8988T (cell line): ENCODE results near the gene GATA1.
A peak's percentile ranks its signal among the peaks of the same experiment; 100 is the strongest.
"Not testable (repeated sequence)": the region's sequence is repeated elsewhere in the genome, so short reads cannot be mapped to it uniquely, and the experiment has no call there.

Source experiments
- DNase-seq: peaks from one replicate; pipeline ENCODE4 v3.0.0; 2011

The GATA1 gene

DNA sequence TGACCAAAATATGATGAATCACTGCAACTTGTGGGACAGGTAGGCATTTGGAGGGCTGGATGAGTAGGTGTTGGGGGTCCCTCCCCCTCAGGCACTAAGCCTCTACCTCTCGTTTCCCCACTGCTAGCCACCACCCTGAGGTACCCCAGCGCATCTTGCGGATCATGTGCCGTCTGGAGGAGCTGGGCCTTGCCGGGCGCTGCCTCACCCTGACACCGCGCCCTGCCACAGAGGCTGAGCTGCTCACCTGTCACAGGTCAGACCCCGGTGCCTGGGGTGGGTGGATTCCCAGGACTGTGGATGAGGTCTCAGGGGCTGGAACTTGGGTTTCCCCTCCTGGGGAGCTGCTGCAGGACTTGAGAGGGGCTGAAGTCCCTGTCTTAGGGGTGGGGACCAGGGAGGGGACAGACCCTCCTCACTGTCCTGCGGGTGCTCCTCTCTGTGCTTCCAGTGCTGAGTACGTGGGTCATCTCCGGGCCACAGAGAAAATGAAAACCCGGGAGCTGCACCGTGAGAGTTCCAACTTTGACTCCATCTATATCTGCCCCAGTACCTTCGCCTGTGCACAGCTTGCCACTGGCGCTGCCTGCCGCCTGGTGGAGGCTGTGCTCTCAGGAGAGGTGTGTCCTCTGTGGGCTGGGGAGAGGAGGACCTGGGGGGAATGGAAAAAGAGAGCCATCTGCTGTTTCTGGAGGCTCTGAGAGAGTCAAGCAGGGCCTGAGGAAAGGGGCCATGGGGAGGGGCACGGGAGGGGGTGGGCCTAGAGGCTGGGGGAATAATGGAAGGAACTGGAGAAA, 29.8 kb downstream of the GATA1 start:
- no peak for DNase-seq

DNA sequence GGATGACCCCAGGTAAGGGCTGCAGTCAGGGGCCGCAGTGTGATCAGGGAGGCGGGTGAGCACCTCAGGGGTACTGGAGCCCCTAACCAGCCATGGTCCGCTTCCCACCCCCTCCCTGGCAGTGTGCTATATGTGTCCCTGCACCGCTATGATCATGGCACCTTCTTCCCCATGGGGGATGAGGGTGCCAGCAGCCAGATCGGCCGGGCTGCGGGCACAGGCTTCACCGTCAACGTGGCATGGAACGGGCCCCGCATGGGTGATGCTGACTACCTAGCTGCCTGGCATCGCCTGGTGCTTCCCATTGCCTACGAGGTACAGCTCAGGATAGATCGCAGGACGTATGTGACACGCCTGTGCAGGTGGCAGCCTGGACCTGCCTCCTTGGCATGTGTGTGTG, 31.7 kb downstream of the GATA1 start:
- no peak for DNase-seq

DNA sequence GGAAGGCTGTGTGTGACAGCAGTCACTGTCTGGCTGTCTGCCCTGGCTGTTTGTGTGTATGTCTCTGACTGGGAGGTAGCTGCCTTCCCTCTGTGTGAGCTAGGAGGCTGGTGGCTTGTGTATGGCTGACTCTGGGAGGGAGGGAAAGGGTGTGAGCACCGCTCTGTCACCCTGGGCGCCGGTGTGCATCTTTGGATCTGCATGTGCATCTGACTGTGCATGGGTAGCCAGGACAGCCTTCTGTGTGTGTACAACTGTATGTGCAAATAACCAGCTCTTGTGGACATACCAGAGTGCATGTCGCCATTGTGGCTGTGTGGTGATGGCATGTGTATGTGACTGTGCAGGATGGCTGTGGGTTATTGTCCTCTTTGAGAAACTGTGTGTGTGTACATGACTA, 32.5 kb downstream of the GATA1 start:
- no peak for DNase-seq

DNA sequence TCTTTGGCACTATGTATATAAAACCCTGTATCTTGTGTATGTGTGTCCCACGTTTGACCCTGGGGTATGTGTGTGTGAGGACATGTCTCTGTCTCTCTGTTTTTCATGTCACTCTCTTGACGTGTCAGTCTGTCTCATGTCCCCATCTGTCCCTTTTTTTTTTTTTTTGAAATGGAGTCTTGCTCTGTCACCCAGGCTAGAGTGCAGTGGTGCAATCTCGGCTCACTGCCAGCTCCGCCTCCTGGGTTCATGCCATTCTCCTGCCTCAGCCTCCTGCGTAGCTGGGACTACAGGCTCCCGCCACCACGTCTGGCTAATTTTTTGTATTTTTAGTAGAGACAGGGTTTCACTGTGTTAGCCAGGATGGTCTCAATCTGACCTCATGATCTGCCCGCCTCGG, 33.0 kb downstream of the GATA1 start:
- not testable (repeated sequence) for DNase-seq

DNA sequence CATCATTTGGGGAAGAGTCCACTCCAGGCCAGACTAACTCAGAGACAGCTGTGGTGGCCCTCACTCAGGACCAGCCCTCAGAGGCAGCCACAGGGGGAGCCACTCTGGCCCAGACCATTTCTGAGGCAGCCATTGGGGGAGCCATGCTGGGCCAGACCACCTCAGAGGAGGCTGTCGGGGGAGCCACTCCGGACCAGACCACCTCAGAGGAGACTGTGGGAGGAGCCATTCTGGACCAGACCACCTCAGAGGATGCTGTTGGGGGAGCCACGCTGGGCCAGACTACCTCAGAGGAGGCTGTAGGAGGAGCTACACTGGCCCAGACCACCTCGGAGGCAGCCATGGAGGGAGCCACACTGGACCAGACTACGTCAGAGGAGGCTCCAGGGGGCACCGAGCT, 36.7 kb downstream of the GATA1 start:
- DNase-seq: no peak

DNA sequence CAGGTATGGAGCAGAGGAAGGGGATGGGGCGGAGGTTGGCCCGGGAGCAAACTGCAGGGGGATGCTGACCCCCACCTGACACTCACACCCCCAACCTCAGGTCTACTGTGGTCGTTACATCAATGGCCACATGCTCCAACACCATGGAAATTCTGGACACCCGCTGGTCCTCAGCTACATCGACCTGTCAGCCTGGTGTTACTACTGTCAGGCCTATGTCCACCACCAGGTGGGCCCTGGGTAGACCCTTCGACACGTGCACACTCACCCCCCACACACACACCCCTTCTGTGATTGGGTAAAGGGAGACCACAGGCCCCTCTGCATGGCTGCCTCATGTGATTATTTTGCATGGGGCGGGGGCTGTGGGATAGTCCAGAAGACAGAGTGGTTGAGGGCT, 37.7 kb downstream of the GATA1 start:
- DNase-seq: no peak

DNA sequence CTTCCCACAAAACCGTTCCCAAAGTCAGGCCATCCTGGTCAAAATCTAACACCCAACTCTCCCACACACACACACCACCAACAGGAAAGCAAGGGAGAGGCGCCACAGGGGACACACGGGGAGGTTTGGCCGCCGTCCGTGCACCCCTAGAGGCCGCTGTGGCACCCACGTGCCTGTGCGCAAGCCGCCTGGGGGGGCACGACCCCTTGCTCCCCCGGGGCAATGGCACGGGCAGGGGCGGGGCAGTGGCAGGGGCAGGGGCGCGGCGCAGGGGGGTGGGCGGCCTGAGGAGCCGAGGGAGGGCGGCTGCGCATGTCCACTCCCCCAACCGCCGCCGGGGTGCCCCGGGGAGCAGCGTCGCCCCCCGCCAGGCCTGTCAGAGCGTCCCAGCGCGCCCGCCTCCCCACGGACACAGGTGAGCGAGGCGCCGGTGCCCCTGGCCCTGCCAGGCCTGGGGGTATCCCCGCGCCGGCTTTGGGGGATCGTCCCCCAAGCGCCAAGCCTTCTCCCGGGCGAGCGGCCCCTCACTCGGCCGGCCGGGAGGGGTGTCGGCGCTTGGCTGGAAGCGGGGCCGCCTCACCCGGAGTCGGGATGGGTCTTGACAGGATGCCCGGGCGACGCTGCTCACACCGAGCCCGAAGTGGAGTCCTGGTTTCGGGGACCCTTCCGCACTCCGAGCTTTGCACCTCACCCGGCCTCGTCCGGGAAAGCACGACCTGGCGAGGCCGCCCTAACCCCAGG, 39.9 kb downstream of the GATA1 start, which contains the start of gene ERAS:
ERAS (plus strand) TSS at position 379 of the 741 bp plus-strand sequence. CDS start 2,611 bp downstream, outside the sequence.
- no peak for DNase-seq

DNA sequence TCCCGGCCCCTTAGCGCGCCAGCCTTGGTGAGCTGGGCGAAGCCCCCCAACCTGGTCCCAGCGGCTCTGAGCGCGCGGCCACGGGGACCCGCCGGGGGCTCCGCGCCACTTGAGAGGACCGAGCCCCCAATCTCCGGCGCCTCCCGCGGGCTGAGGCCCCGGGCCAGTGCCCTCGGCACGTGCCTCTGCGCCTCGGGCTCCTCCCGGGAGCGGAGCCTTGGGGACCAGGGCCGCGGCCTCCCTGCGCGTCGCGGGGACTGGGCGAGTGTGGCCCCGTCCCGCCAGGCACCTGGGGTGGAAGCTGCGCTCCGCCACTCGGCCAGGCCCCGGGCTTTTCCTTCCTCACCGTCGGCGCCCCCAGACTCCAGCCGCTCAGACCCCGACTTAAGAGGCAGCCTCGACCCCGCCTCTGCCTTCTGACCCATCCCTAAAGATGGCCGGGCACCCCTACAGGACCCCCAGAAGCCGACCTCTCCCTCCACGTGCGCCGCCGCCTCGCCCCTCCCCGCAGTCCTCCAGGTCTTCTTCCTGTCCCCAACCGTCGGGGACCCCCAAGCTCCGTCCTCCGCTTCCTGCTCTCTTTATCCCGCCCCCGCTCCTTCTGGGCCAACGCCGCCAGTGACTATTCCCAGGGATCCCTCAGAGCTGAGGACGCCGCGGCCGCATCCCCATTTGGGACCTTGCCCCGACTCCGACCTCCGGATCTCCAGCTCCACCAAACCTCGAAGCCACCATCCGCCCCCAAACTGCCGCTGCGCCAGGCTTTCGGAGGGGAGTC, 40.7 kb downstream of the GATA1 start:
- no peak for DNase-seq

DNA sequence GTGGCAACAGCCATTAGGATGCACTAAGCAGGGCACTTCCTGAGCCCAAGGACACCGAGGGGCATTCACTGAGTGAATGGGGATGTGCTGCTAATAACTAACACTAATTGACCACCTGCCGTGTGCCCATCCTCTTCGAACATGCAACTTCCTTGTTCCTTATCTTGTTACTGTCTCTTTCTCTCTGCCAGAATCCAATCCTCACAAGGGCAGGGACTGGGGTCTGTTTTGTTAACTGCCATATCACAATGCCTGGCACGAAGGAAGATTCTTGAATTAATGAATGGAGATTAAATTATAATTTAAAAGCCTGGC, 41.2 kb downstream of the GATA1 start:
- no peak for DNase-seq

DNA sequence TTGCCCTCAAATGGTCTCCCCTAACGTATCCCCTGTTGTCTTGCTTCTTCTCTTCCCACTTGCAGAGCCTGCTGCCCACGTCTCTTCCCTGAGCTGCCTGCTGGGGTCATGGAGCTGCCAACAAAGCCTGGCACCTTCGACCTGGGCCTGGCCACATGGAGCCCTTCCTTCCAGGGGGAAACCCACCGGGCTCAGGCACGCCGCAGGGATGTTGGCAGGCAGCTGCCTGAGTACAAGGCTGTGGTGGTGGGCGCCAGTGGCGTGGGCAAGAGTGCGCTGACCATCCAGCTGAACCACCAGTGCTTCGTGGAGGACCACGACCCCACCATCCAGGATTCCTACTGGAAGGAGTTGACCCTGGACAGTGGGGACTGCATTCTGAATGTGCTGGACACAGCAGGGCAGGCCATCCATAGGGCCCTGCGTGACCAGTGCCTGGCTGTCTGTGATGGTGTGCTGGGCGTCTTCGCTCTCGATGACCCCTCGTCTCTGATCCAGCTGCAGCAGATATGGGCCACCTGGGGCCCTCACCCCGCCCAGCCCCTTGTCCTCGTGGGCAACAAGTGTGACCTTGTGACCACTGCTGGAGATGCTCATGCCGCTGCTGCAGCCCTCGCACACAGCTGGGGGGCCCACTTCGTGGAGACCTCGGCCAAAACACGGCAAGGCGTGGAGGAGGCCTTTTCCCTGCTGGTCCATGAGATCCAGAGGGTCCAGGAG, 42.8 kb downstream of the GATA1 start:
- DNase-seq: no peak

DNA sequence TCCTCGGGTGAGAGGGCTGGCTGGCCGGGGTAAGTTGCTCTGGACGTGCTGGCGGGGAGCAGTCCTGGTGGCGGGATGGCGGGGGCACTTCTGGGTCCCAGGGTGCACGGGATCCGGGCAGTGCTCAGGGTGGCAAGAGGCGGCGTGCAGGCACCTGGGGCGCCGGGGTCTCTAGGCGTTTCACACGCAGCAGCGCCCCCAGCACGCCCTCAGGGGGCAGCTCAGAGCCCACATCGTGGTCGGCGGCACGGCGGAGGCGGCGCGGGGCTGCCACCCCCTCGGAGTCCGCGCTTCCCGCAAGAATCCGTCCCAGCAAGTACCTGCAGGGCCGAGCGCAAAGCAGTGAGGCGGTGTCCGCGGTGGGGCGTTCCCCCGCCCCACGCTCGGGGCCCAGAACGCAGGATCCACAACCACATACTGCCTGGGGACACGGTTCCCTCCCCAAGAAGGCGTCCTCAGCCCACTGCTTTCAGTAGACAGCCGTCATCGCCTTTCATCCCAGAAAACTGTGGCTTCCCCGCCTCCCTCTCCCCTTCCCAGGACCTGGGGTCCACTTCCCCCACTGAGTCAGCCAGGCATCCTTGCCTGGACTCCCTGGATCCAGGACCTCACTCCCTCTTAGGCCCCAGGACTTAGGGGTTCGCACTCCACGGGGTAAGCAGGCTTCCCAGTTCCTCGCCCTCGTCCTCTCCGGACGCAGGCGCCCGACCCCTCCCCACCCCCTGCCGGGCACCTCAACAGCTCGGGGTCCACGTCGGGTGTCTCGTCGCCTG, 44.9 kb downstream of the GATA1 start:
- DNase-seq: no peak

DNA sequence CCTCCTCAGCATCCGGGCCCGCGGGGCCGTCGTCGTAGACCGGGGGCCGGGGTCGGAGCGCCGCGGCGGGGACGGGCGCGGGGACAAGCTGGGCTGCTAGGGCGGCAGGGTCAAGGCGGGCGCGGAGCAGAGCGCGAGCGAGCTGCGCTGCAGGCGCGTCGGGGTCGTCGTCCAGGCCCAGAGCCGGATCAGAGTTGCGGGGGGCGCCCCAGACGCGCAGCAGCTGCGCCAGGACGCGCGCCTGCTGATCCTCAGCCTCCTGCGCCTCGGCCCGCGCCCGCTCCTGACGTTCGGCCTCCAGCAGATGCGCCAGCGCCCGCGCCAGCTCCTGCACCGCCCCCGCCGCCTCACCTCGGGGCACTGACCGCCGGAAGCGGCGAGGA, 45.5 kb downstream of the GATA1 start:
- no peak for DNase-seq

DNA sequence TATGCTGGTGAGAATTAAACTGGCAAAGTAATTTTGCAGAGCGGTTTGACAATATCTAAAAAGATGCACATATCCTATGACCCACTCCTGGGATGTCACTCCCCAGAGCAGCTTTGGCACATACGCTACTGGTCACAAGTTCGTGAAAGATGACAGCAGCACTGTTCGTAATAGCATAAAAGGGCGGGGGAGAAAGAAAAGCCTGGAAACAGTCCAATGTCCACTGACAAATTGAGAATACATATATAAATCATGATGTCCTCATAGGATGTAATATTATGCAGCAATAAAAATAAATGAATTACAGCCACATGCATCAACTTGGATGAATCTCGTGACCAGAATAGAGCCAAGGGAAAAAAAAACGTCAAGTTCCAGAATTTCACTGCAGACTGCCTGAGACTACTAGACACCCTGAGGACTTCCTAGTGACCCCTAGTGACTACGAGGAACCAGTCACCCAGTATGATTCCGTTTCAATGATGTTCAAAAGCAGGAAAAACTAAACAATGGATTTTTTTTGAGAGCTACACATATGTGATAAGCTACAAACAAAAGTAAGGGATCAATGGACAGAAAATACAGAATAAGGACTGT, 47.2 kb downstream of the GATA1 start:
- DNase-seq: no peak

DNA sequence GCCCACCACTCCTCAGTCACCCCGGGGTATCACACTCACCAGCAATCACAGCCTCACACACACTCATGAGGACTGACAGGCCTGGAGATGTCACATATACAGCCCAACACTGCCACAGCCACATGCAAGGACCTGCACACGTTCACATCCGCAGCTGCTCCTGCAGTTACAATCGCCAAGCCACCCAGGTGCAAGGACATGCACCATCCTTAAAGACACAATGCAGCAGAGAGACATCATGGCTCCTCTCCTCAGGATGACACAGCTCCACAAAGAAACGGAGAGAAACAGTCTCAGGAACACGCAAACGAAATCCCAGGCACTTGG, 48.0 kb downstream of the GATA1 start:
- DNase-seq: no peak

DNA sequence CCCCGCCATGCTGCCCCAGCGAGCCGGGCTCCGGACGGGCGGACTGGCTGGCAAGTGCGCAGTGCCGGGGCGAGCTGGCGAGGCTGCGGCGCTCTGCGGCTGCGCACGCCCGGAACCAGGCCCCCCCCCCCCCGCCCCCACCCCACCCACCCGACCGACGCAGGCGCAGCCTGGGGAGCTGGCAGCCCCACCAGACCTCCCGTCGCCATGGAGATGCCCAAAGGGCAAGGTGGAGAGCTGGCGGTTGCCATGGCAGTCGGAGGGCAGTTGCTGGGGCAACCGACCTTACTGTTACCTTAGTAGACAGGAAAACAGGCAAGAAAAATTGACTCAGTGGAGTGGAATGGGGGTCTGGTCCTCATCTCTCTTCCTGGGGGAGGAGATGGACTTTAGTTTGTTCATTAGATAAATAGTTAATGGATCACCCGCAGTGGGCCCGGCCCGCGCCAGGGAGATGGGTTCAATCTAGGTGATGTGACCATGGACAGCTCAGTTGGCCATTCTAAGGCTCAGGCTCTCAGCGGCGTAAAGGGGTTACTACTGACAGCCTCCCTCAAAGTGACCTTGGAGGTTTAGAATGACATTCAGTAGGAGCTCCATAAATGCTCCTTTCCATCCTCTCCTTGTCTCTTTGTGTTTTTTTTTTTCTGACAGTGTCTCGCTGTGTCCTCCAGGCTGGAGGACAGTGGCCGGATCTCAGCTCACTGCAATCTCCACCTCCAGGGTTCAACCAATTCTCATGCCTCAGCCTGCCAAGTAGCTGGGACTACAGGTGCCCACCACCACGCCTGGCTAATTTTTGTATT, 49.3 kb downstream of the GATA1 start, which contains the start of gene PCSK1N:
PCSK1N (minus strand) TSS at position 87 of the 806 bp plus-strand sequence; CDS start at position 9, 78 bp downstream.
- DNase-seq: peak; percentile 87

DNA sequence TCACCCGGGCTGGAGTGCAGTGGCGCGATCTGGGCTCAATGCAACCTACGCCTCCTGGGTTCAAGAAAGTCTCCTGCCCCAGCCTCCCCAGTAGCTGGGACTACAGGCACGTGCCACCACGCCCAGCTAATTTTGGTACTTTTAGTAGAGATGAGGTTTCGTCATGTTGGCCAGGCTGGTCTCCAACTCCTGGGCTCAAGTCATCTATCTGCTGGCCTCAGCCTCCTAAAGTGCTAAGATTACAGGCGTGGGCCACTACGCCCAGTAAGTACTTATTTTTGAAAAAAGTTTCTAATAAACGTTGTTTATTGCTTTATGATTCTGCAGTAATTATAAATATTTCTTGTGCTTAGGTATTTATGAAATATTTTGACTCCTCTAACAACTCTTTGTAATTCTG, 53.3 kb downstream of the GATA1 start:
- DNase-seq: no peak
